Smooth muscle cell (in vitro differentiated cells): Measurements from ENCODE around the gene GPR62. TPM values are rescaled to one million over a fixed set of nuclear protein-coding genes. Genes with fewer than 3 reads are reported as not detected.

ENCODE experiments used
- DNase-seq: peaks from one replicate; lab custom pipeline; 2025; ENCODE audit not compliant: unreplicated experiment; lab: John Stamatoyannopoulos, UW
- H2AFZ ChIP-seq: fragments of 200-600 bp; sonication (generic); 2 replicates; pipeline ENCODE4 v1.6.0; 2016; ENCODE audit warnings: antibody characterized with exemption, low read depth, mild to moderate bottlenecking
- H3F3A ChIP-seq: fragments of 200-600 bp; sonication (generic); 2 replicates; pipeline ENCODE4 v1.6.0; 2017; ENCODE audit warnings: antibody characterized with exemption, low read depth
- H3K27ac ChIP-seq: fragments of 200-600 bp; sonication (generic); 2 replicates; pipeline ENCODE4 v1.5.1; 2016; ENCODE audit warnings: low read depth, mild to moderate bottlenecking
- H3K27me3 ChIP-seq: fragments of 200-600 bp; sonication (generic); 2 replicates; pipeline ENCODE4 v1.6.1; 2016; ENCODE audit warnings: low read depth, mild to moderate bottlenecking
- H3K36me3 ChIP-seq: fragments of 200-600 bp; sonication (generic); 2 replicates; pipeline ENCODE4 v1.5.1; 2016; ENCODE audit warnings: low read depth
- H3K4me1 ChIP-seq: fragments of 200-600 bp; sonication (generic); 2 replicates; pipeline ENCODE4 v1.5.1; 2016; ENCODE audit warnings: low read depth
- H3K4me2 ChIP-seq: fragments of 200-600 bp; sonication (generic); 2 replicates; pipeline ENCODE4 v1.6.0; 2016; ENCODE audit warnings: mild to moderate bottlenecking
- H3K4me3 ChIP-seq: fragments of 200-600 bp; sonication (generic); 2 replicates; pipeline ENCODE4 v1.5.1; 2016; ENCODE audit warnings: mild to moderate bottlenecking
- H3K79me2 ChIP-seq: fragments of 200-600 bp; sonication (generic); 2 replicates; pipeline ENCODE4 v1.6.0; 2016; ENCODE audit warnings: low read depth, mild to moderate bottlenecking
- H3K9ac ChIP-seq: fragments of 200-600 bp; sonication (generic); 2 replicates; pipeline ENCODE4 v1.6.0; 2016; ENCODE audit warnings: low read depth
- H3K9me3 ChIP-seq: fragments of 200-600 bp; sonication (generic); replicated peaks from 2 replicates; pipeline ENCODE4 v1.5.1; 2016; ENCODE audit warnings: low read depth
- H4K20me1 ChIP-seq: fragments of 200-600 bp; sonication (generic); 2 replicates; pipeline ENCODE4 v1.6.0; 2016; ENCODE audit warnings: low read depth
- CTCF ChIP-seq: fragments of 200-600 bp; sonication (generic); IDR thresholded peaks from 2 replicates; pipeline ENCODE4 v1.5.1; 2017; ENCODE audit warnings: borderline replicate concordance, mild to moderate bottlenecking, antibody characterized with exemption; ENCODE audit not compliant: insufficient read depth, poor library complexity, severe bottlenecking
- WGBS: methylation state at CpG from one replicate; pipeline ENCODE4 v1.1.7; 2016; ENCODE audit warnings: low lambda C conversion rate; 5-methylcytosine and 5-hydroxymethylcytosine counted together
- polyA plus RNA-seq: library from polyadenylated mRNA; unstranded; fragments of >200 nt; fragmentation: Nextera tagmentation; extraction: Ambion mirVana; gene quantifications from 2 replicates; pipeline ENCODE4 v1.2.1, GENCODE V29; 2016
- total RNA-seq: library from RNA; depleted of rRNA; stranded (reverse); fragments of >200 nt; gene quantifications from 2 replicates; pipeline ENCODE4 v1.2.3, GENCODE V29; 2014

The GPR62 gene
- total and polyA plus RNA-seq, 2 experiments from 2014 or later, result 0.09 to 0.18 TPM

GRCh38 chr3:51955893-51956770, 951 bp downstream of the GPR62 start:
- no peaks in the 10 kb centered on the region for H3K79me2 ChIP-seq
- no peaks in the 10 kb centered on the region for H3K36me3 ChIP-seq
- no peaks in the 10 kb centered on the region for H3F3A ChIP-seq
- no peak overlapping the region for H3K9ac ChIP-seq
- WGBS, result 4% methylated on average over 92 of the region's 97 CpGs
- TF ChIP-seq CTCF, result peak; percentile 51
- no peaks in the 10 kb centered on the region for H3K9me3 ChIP-seq
- peak; percentile 52 for DNase-seq
- no peak overlapping the region for H3K27ac ChIP-seq
- H2AFZ ChIP-seq, result no peak overlapping the region
- H3K4me2 ChIP-seq, result peak overlapping the region; percentile 94
- H4K20me1 ChIP-seq, result peaks cover 9% of the 10 kb centered on the region
- peak overlapping the region; percentile 46 for H3K4me3 ChIP-seq
- H3K4me1 ChIP-seq, result peaks cover 5% of the 10 kb centered on the region
- H3K27me3 ChIP-seq, result peaks cover 16% of the 10 kb centered on the region

GRCh38 chr3:51957520-51958205, 2.5 kb downstream of the GPR62 start:
- Histone ChIP-seq H3K4me3 (no peak overlapping the region), H3K9me3 (no peaks in the 10 kb centered on the region), H3F3A (no peaks in the 10 kb centered on the region), H4K20me1 (peaks cover 22% of the 10 kb centered on the region), H3K4me2 (no peak overlapping the region), H3K9ac (no peak overlapping the region), H3K79me2 (no peaks in the 10 kb centered on the region), H2AFZ (no peak overlapping the region), H3K27ac (no peak overlapping the region), H3K27me3 (peaks cover 16% of the 10 kb centered on the region), H3K4me1 (peaks cover 8% of the 10 kb centered on the region), H3K36me3 (no peaks in the 10 kb centered on the region)
- TF ChIP-seq CTCF, result no peak
- whole genome bisulfite sequencing, result 96% methylated on average over 15 of the region's 15 CpGs
- no peak for DNase-seq

GRCh38 chr3:51958603-51959521, 3.7 kb downstream of the GPR62 start:
- no peak overlapping the region for H3K9ac ChIP-seq
- H3K27ac ChIP-seq, result no peak overlapping the region
- H3F3A ChIP-seq, result no peaks in the 10 kb centered on the region
- H3K79me2 ChIP-seq, result peaks cover 8% of the 10 kb centered on the region
- no peak overlapping the region for H2AFZ ChIP-seq
- peaks cover 15% of the 10 kb centered on the region for H3K27me3 ChIP-seq
- H3K36me3 ChIP-seq, result no peaks in the 10 kb centered on the region
- no peaks in the 10 kb centered on the region for H3K9me3 ChIP-seq
- H3K4me3 ChIP-seq, result no peak overlapping the region
- peaks cover 34% of the 10 kb centered on the region for H4K20me1 ChIP-seq
- no peak overlapping the region for H3K4me2 ChIP-seq
- DNase-seq, result no peak
- no peak for TF ChIP-seq CTCF
- WGBS, result 98% methylated on average over 20 of the region's 20 CpGs
- peaks cover 15% of the 10 kb centered on the region for H3K4me1 ChIP-seq
